Keratinocyte (primary cell): ENCODE measurements around the gene PSMG2. TPM values are rescaled to one million over a fixed set of nuclear protein-coding genes. Genes with fewer than 3 reads are reported as not detected.

ENCODE experiments used
- DNase-seq: peaks from one replicate; pipeline ENCODE4 v3.0.0-alpha.2; 2011; ENCODE audit warnings: low read depth, missing footprints, low spot score
- FAIRE-seq: peaks from 2 replicates; lab custom pipeline; 2011; peaks lifted over from hg19 to GRCh38; lab: Jason Lieb, UNC
- H2AFZ ChIP-seq: 2 replicates; pipeline ENCODE4 v1.6.0; 2012; ENCODE audit warnings: low read length, control low read depth, inconsistent platforms; ENCODE audit not compliant: control insufficient read depth
- H3K27ac ChIP-seq: 2 replicates; pipeline ENCODE4 v1.5.1; 2011; ENCODE audit warnings: low read length; ENCODE audit not compliant: control insufficient read depth, insufficient read depth
- H3K27me3 ChIP-seq: 3 replicates; pipeline ENCODE4 v1.6.0; 2011; ENCODE audit warnings: low read length; ENCODE audit not compliant: control insufficient read depth, insufficient read depth; ENCODE audit errors: extremely low read depth
- H3K36me3 ChIP-seq, 2 experiments: 2 replicates in 1 of 2; 3 replicates in 1 of 2; pipeline ENCODE4 v1.5.1; 2011; ENCODE audit warnings: low read length in 2 of 2, mild to moderate bottlenecking in 1 of 2; ENCODE audit not compliant: control insufficient read depth in 2 of 2, insufficient read depth in 2 of 2; ENCODE audit errors: extremely low read depth in 1 of 2
- H3K4me1 ChIP-seq: 3 replicates; pipeline ENCODE4 v1.5.1; 2011; ENCODE audit warnings: low read length; ENCODE audit not compliant: control insufficient read depth, insufficient read depth; ENCODE audit errors: extremely low read depth
- H3K4me2 ChIP-seq: 3 replicates; pipeline ENCODE4 v1.6.0; 2011; ENCODE audit warnings: low read depth, low read length; ENCODE audit not compliant: control insufficient read depth, insufficient read depth; ENCODE audit errors: extremely low read depth
- H3K4me3 ChIP-seq, 3 experiments: fragments of 200-600 bp in 1 of 3; sonication (generic) in 1 of 3; 2 replicates in 2 of 3; 3 replicates in 1 of 3; pipeline ENCODE4 v1.5.1; 2011 to 2016; ENCODE audit warnings: low read length in 3 of 3, mild to moderate bottlenecking in 3 of 3, control low read depth in 2 of 3, inconsistent platforms in 1 of 3, low read depth in 1 of 3, mixed read lengths in 1 of 3, mixed run types in 1 of 3, moderate library complexity in 1 of 3; ENCODE audit not compliant: control insufficient read depth in 2 of 3, insufficient read depth in 2 of 3; ENCODE audit errors: extremely low read depth in 1 of 3
- H3K79me2 ChIP-seq: 2 replicates; pipeline ENCODE4 v1.6.0; 2012; ENCODE audit warnings: low read length; ENCODE audit not compliant: control insufficient read depth, insufficient read depth
- H3K9ac ChIP-seq: 3 replicates; pipeline ENCODE4 v1.6.0; 2011; ENCODE audit warnings: low read length; ENCODE audit not compliant: control insufficient read depth, insufficient read depth; ENCODE audit errors: extremely low read depth
- H3K9me1 ChIP-seq: 3 replicates; pipeline ENCODE4 v1.6.0; 2011; ENCODE audit warnings: low read length; ENCODE audit not compliant: control insufficient read depth, insufficient read depth; ENCODE audit errors: extremely low read depth
- H3K9me3 ChIP-seq: 2 replicates; pipeline ENCODE4 v1.5.1; 2012; ENCODE audit warnings: low read depth, low read length; ENCODE audit not compliant: control insufficient read depth
- H4K20me1 ChIP-seq: 3 replicates; pipeline ENCODE4 v1.6.0; 2011; ENCODE audit warnings: low read length; ENCODE audit not compliant: control insufficient read depth, insufficient read depth; ENCODE audit errors: extremely low read depth
- EZH2 ChIP-seq: IDR thresholded peaks from one replicate; pipeline ENCODE4 v1.6.1; 2012; ENCODE audit warnings: inconsistent platforms, mild to moderate bottlenecking, low read length, moderate library complexity
- dilution Hi-C: fragments of 300-500 bp; cut with MboI; formaldehyde crosslinking; loops from one replicate; pipeline ENCODE4 v1.7.0; 2020; ENCODE audit warnings: low sequenced_read_pairs; ENCODE audit not compliant: extremely low pct_ligation_motif_present
- polyA plus RNA-seq, 5 experiments: library from polyadenylated mRNA; depleted of rRNA in 3 of 5; stranded (reverse) in 3 of 5; stranded (forward) in 1 of 5; unstranded in 1 of 5; fragments of >200 nt; gene quantifications; 1 replicate in 1 of 5; 2 replicates in 3 of 5; 3 replicates in 1 of 5; pipeline versions ENCODE4 v1.2.1 to v1.2.3, GENCODE V29; 2011 to 2012; ENCODE audit warnings: missing spikeins in 2 of 5, low read depth in 1 of 5, low replicate concordance in 1 of 5
- TF ChIP-seq, protein P1 (sequence below), 3 experiments: IDR thresholded peaks in 1 of 3; conservative IDR thresholded peaks in 1 of 3; optimal IDR thresholded peaks in 1 of 3; 2 replicates in 2 of 3; 3 replicates in 1 of 3; pipeline versions ENCODE3 to v1.5.1; 2011; ENCODE audit warnings: low read length in 3 of 3, mild to moderate bottlenecking in 3 of 3, moderate library complexity in 2 of 3, control low read depth in 1 of 3, inconsistent platforms in 1 of 3; ENCODE audit not compliant: insufficient read depth in 2 of 3; ENCODE audit errors: extremely low read depth in 1 of 3

PSMG2 gene
- polyA plus RNA-seq, 1 donor (not counting 4 experiments of a cell fraction or from before 2014, with no cell fraction given): 69.3 TPM

DNA sequence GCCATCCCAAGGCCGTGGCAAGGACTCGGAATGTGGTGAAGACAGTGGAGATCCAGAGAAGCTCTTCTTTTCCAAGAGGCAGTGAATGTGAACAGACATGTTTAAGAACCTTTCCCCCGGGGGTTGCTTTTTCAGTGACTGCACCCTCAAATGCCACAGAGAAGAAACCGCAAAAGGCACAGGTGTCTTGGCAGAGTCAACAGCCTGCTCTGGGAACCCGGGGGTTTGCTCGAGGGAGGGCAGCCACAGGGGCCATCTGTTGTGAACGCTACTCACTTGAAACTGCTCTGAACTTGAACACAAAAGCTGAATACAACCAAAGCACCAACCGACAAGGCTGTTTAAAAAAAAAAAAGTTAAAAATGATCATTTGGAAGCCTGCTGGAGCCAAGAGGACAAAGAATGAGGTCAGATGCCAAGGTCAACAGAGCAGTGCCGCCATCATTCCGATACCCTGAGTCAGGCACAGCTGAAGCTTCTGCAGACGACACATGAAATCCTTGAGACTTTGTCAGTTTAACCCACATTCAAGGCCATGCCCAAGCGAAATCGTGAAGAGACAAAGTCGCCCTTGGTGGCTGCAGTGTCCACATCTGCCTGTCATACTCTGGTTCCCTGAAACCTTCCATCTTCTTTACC is 47.4 kb downstream of the PSMG2 start:
- Histone ChIP-seq H3K27me3 (no peaks in the 10 kb centered on the region), H3K36me3 (no peaks in the 10 kb centered on the region), H3K27ac (no peak overlapping the region), H4K20me1 (no peaks in the 10 kb centered on the region), H3K4me2 (no peak overlapping the region), H3K9me3 (no peaks in the 10 kb centered on the region), H2AFZ (no peak overlapping the region), H3K79me2 (no peaks in the 10 kb centered on the region), H3K4me1 (peaks cover 19% of the 10 kb centered on the region), H3K4me3 (no peak overlapping the region), H3K9ac (no peak overlapping the region), H3K9me1 (no peaks in the 10 kb centered on the region)
- no peak for FAIRE-seq
- TF ChIP-seq EZH2: no peak
- TF ChIP-seq, protein P1, sequence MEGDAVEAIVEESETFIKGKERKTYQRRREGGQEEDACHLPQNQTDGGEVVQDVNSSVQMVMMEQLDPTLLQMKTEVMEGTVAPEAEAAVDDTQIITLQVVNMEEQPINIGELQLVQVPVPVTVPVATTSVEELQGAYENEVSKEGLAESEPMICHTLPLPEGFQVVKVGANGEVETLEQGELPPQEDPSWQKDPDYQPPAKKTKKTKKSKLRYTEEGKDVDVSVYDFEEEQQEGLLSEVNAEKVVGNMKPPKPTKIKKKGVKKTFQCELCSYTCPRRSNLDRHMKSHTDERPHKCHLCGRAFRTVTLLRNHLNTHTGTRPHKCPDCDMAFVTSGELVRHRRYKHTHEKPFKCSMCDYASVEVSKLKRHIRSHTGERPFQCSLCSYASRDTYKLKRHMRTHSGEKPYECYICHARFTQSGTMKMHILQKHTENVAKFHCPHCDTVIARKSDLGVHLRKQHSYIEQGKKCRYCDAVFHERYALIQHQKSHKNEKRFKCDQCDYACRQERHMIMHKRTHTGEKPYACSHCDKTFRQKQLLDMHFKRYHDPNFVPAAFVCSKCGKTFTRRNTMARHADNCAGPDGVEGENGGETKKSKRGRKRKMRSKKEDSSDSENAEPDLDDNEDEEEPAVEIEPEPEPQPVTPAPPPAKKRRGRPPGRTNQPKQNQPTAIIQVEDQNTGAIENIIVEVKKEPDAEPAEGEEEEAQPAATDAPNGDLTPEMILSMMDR (optimal IDR thresholded peaks at IDR 0.05 in 1 of 3, IDR thresholded peaks at IDR 0.05 in 1 of 3, conservative IDR thresholded peaks at IDR 0.05 in 1 of 3; ENCODE audit: extremely low read depth in 1 of 3, insufficient read depth in 2 of 3, low read length in 3 of 3): no peak
- no peak for DNase-seq
- dilution Hi-C loops: no loop called here

DNA sequence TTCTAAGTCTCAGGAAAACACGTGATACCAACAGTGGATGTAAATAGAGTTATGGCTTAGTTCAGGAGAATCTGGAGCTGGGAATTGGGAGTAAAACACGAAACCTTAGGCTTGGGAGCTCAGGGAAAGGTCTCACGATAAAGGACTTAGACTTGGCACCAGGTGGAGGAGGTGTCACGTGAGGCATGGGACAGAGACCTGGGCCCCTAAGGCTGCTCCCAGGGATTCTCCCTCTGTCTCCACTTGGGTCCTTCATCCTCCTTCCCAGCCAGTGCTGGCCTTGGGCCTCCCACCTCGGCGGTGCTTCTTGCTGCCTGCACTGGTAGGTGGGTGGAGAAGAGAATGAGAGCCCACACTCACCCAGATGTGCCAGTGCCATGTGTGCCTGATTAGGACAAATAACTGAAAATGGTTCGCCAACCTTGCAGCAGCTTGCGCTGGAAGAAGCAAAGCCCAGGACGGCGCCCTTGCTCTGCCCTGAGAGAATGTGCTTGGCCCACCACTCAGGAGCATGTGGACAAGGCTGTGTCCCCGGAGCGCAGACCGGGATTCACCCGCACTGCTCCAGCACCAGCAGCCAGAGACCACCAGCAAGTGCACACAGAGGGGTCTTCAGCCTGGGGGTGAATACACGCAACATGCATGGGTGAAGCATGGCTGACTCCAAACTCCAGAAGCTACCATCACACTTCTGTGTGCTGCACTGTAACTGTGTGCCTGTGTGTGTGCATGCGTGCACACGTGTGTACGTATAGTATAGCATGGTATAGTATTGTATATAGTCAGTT is 48.1 kb downstream of the PSMG2 start:
- H3K27ac ChIP-seq: no peak overlapping the region
- no peaks in the 10 kb centered on the region for H4K20me1 ChIP-seq
- no peaks in the 10 kb centered on the region for H3K79me2 ChIP-seq
- H2AFZ ChIP-seq: no peak overlapping the region
- no peaks in the 10 kb centered on the region for H3K9me3 ChIP-seq
- no peak overlapping the region for H3K4me3 ChIP-seq
- H3K27me3 ChIP-seq: no peaks in the 10 kb centered on the region
- H3K9ac ChIP-seq: no peak overlapping the region
- H3K4me1 ChIP-seq: peaks cover 13% of the 10 kb centered on the region
- no peak overlapping the region for H3K4me2 ChIP-seq
- H3K36me3 ChIP-seq: no peaks in the 10 kb centered on the region
- no peak for TF ChIP-seq EZH2
- TF ChIP-seq, protein P1 (optimal IDR thresholded peaks at IDR 0.05 in 1 of 3, IDR thresholded peaks at IDR 0.05 in 1 of 3, conservative IDR thresholded peaks at IDR 0.05 in 1 of 3; ENCODE audit: extremely low read depth in 1 of 3, insufficient read depth in 2 of 3, low read length in 3 of 3): no peak
- no peaks in the 10 kb centered on the region for H3K9me1 ChIP-seq
- FAIRE-seq: no peak
- no peak for DNase-seq
- dilution Hi-C loops: no loop called here
